Lung (tissue), 12 donors: Measurements from ENCODE around the gene IGFBP5. TPM values are rescaled to one million over a fixed set of nuclear protein-coding genes. Genes with fewer than 3 reads are reported as not detected.

Experiments used
- ATAC-seq: fragments of 200-7000 bp; cut with Tn5 transposase; one replicate; pipeline ENCODE4 v1.9.1; 2020; ENCODE audit warnings: moderate number of reproducible peaks; ENCODE audit not compliant: insufficient read depth, low FRiP score
- DNase-seq, 3 donors: peaks; one replicate each; pipeline ENCODE4 v3.0.0-alpha.2; 2013 to 2017
- H3K27ac ChIP-seq, 2 donors: one replicate each; pipeline ENCODE4 v1.5.1; 2013; ENCODE audit warnings: mild to moderate bottlenecking in 2 of 2, moderate library complexity in 2 of 2, control low read depth in 1 of 2, inconsistent platforms in 1 of 2, low read depth in 1 of 2, low read length in 1 of 2
- H3K27me3 ChIP-seq, 3 donors: one replicate each; pipeline ENCODE4 v1.5.1; 2013; ENCODE audit warnings: low read length in 2 of 3; ENCODE audit not compliant: control insufficient read depth in 3 of 3, insufficient read depth in 3 of 3
- H3K36me3 ChIP-seq, 4 donors: one replicate each; pipeline ENCODE4 v1.5.1; 2013; ENCODE audit warnings: low read length in 4 of 4, mild to moderate bottlenecking in 1 of 4, moderate library complexity in 1 of 4; ENCODE audit not compliant: control insufficient read depth in 4 of 4, insufficient read depth in 4 of 4
- H3K4me1 ChIP-seq, 5 donors: one replicate each; pipeline ENCODE4 v1.5.1; 2013; ENCODE audit warnings: low read length in 5 of 5, mild to moderate bottlenecking in 2 of 5, moderate library complexity in 1 of 5; ENCODE audit not compliant: control insufficient read depth in 5 of 5, insufficient read depth in 5 of 5
- H3K4me3 ChIP-seq: one replicate; pipeline ENCODE4 v1.5.1; 2013; ENCODE audit warnings: mild to moderate bottlenecking, control low read depth, moderate library complexity
- H3K9ac ChIP-seq, 2 donors: one replicate each; pipeline ENCODE4 v1.5.1; 2013; ENCODE audit warnings: low read length in 2 of 2, control low read depth in 1 of 2; ENCODE audit not compliant: insufficient read depth in 1 of 2
- H3K9me3 ChIP-seq, 4 donors: one replicate each; pipeline ENCODE4 v1.5.1; 2013; ENCODE audit warnings: low read length in 3 of 4, mild to moderate bottlenecking in 1 of 4, moderate library complexity in 1 of 4; ENCODE audit not compliant: control insufficient read depth in 4 of 4, insufficient read depth in 3 of 4
- CTCF ChIP-seq: IDR thresholded peaks from 2 replicates; pipeline ENCODE4 v1.5.1; 2012; ENCODE audit warnings: mild to moderate bottlenecking; ENCODE audit errors: control extremely low read depth, extremely low read depth
- WGBS, 2 donors: extraction: QIAGEN DNeasy Blood & Tissue Kit; methylation state at CpG; one replicate each; pipeline ENCODE4 v1.1.7; 2013; 5-methylcytosine and 5-hydroxymethylcytosine counted together
- polyA plus RNA-seq, 2 donors: library from polyadenylated mRNA; stranded (reverse); fragments of 200-250 nt; gene quantifications; one replicate each; pipeline ENCODE4 v1.2.1, GENCODE V29; 2013
- total RNA-seq, 2 donors: library from RNA; depleted of rRNA in 1 of 2; stranded (reverse); fragments of >200 nt in 1 of 2; gene quantifications; one replicate each; pipeline ENCODE4 v1.2.1, GENCODE V29; 2014 to 2021
- donor health status: control.
- donor health status: control.
- donor health status: Bipolar disorder and iron deficiency.
- donor health status: healthy.
- donor health status: DM: yes; HTN: yes; CAD: no.

IGFBP5 gene
- total and polyA plus RNA-seq, 4 donors: 22.2 to 196 (median 86.8) TPM

DNA sequence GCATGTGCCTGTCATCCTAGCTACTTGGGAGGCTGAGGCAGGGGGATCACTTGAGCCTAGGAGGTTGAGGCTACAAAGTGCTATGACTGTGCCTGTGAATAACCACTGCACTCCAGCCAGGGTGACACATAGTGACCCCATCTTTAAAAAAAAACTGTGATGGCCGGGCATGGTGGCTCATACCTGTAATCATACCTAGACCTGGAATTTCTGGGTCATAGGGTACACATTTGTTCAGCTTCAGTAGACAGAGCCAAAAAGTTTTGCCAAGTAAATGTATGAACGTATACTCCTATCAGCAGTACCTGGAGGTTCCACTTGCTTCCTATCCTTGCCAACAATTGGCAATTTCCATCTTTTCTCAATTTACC is 68.5 kb downstream of the IGFBP5 start:
- peaks cover 0 to 3% (median 0%) of the 10 kb centered on the region in 5 donors for H3K4me1 ChIP-seq
- TF ChIP-seq CTCF: no peak
- no peak for DNase-seq
- H3K27me3 ChIP-seq: no peaks in the 10 kb centered on the region
- no peak overlapping the region for H3K9ac ChIP-seq
- H3K36me3 ChIP-seq: no peaks in the 10 kb centered on the region
- 74 to 92% methylated on average over 2 of the region's 2 CpGs for WGBS, 2 donors
- no peak overlapping the region for H3K4me3 ChIP-seq
- H3K27ac ChIP-seq: no peak overlapping the region
- H3K9me3 ChIP-seq: no peaks in the 10 kb centered on the region
- no peak for ATAC-seq

GRCh38 chr2:216626168-216626874 is 69.0 kb downstream of the IGFBP5 start:
- Histone ChIP-seq H3K27ac (no peak overlapping the region), H3K9me3 (no peaks in the 10 kb centered on the region), H3K27me3 (no peaks in the 10 kb centered on the region), H3K36me3 (no peaks in the 10 kb centered on the region), H3K9ac (no peak overlapping the region), H3K4me3 (no peak overlapping the region), H3K4me1 (peaks cover 0 to 6% (median 1%) of the 10 kb centered on the region in 5 donors)
- 84 to 91% methylated on average over 7 of the region's 7 CpGs for WGBS, 2 donors
- ATAC-seq (no peak), DNase-seq (no peak)
- no peak for TF ChIP-seq CTCF

- no peak for TF ChIP-seq CTCF
- Histone ChIP-seq H3K9me3 (no peaks in the 10 kb centered on the region), H3K4me1 (peaks cover 0 to 18% (median 1%) of the 10 kb centered on the region in 5 donors), H3K9ac (no peak overlapping the region), H3K36me3 (no peaks in the 10 kb centered on the region), H3K4me3 (no peak overlapping the region), H3K27me3 (no peaks in the 10 kb centered on the region), H3K27ac (no peak overlapping the region)
- WGBS, 2 donors: 95 to 98% methylated on average over 2 of the region's 2 CpGs
- DNase-seq: no peak
- no peak for ATAC-seq
Observed at GRCh38 chr2:216624251-216624650, 71.1 kb downstream of the IGFBP5 start.

DNA sequence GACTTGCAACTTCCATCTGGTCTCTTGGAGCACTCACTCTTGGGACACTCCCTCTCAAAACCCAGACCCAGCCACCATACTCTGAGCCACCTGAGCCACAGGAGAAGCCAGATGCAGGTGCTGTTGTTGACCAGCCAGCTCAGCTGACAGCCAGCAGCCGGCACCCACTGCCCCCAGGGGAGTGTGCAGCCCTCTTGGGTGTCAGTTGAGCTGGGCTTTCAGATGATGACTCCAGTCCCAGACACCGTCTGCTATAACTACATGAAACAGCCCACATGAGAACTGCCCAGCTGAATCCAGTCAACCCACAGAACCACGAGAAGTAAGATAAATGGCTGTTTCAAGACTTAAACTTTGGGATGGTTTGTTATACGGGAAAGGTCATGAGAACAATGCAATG is 72.8 kb downstream of the IGFBP5 start:
- Histone ChIP-seq H3K36me3 (no peaks in the 10 kb centered on the region), H3K27ac (no peak overlapping the region), H3K4me1 (peaks cover 0 to 21% (median 1%) of the 10 kb centered on the region in 5 donors), H3K4me3 (no peak overlapping the region), H3K27me3 (no peaks in the 10 kb centered on the region), H3K9me3 (no peaks in the 10 kb centered on the region), H3K9ac (no peak overlapping the region)
- no peak for ATAC-seq
- no peak for TF ChIP-seq CTCF
- DNase-seq: no peak
- 74 to 86% methylated on average over 4 of the region's 4 CpGs for WGBS, 2 donors
